Measurements from ENCODE around the gene TACC2. TPM values are rescaled to one million over a fixed set of nuclear protein-coding genes. Genes with fewer than 3 reads are reported as not detected.

The TACC2 gene
- total and polyA plus RNA-seq, 4 donors, result 21.6 to 107 (median 64.9) TPM

GRCh38 chr10:122233857-122234348 lies 244.9 kb downstream of the TACC2 start:
- Histone ChIP-seq H3K4me1 (ENCODE audit: control insufficient read depth, insufficient read depth, low read length) (peaks cover 13% of the 10 kb centered on the region), H3K4me3 (ENCODE audit: low read depth, low read length) (no peak overlapping the region), H3K9me3 (ENCODE audit: control insufficient read depth, insufficient read depth, low read length) (no peaks in the 10 kb centered on the region), H3K27ac (ENCODE audit: low read depth, low read length) (no peak overlapping the region), H3K36me3 (ENCODE audit: control insufficient read depth, insufficient read depth, low read length) (peaks cover 47% of the 10 kb centered on the region), H3K27me3 (ENCODE audit: control insufficient read depth, insufficient read depth, low read length) (no peaks in the 10 kb centered on the region)
- WGBS (ENCODE audit: insufficient coverage), result 50% methylated on average over 8 of the region's 11 CpGs
- no peak for DNase-seq (ENCODE audit: low read depth in 4 of 6, low spot score in 6 of 6)

GRCh38 chr10:122234416-122234815 lies 245.5 kb downstream of the TACC2 start:
- Histone ChIP-seq H3K27ac (ENCODE audit: low read depth, low read length) (no peak overlapping the region), H3K4me3 (ENCODE audit: low read depth, low read length) (no peak overlapping the region), H3K36me3 (ENCODE audit: control insufficient read depth, insufficient read depth, low read length) (peaks cover 43% of the 10 kb centered on the region), H3K9me3 (ENCODE audit: control insufficient read depth, insufficient read depth, low read length) (no peaks in the 10 kb centered on the region), H3K27me3 (ENCODE audit: control insufficient read depth, insufficient read depth, low read length) (no peaks in the 10 kb centered on the region), H3K4me1 (ENCODE audit: control insufficient read depth, insufficient read depth, low read length) (peaks cover 13% of the 10 kb centered on the region)
- DNase-seq (ENCODE audit: low read depth in 4 of 6, low spot score in 6 of 6), result no peak
- WGBS (ENCODE audit: insufficient coverage), result no CpG with 5 or more reads among the region's 2 CpGs

- H3K9me3 ChIP-seq (ENCODE audit: control insufficient read depth, insufficient read depth, low read length), result no peaks in the 10 kb centered on the region
- H3K27me3 ChIP-seq (ENCODE audit: control insufficient read depth, insufficient read depth, low read length), result no peaks in the 10 kb centered on the region
- 48% methylated on average over 2 of the region's 5 CpGs for WGBS (ENCODE audit: insufficient coverage)
- H3K27ac ChIP-seq (ENCODE audit: low read depth, low read length), result no peak overlapping the region
- H3K4me3 ChIP-seq (ENCODE audit: low read depth, low read length), result no peak overlapping the region
- H3K4me1 ChIP-seq (ENCODE audit: control insufficient read depth, insufficient read depth, low read length), result peaks cover 12% of the 10 kb centered on the region
- peaks cover 51% of the 10 kb centered on the region for H3K36me3 ChIP-seq (ENCODE audit: control insufficient read depth, insufficient read depth, low read length)
- DNase-seq (ENCODE audit: low read depth in 4 of 6, low spot score in 6 of 6), result no peak
Measured at GRCh38 chr10:122236690-122237306, 247.8 kb downstream of the TACC2 start.

- Histone ChIP-seq H3K4me1 (ENCODE audit: control insufficient read depth, insufficient read depth, low read length) (peaks cover 10% of the 10 kb centered on the region), H3K9me3 (ENCODE audit: control insufficient read depth, insufficient read depth, low read length) (no peaks in the 10 kb centered on the region), H3K27ac (ENCODE audit: low read depth, low read length) (no peak overlapping the region), H3K27me3 (ENCODE audit: control insufficient read depth, insufficient read depth, low read length) (no peaks in the 10 kb centered on the region), H3K36me3 (ENCODE audit: control insufficient read depth, insufficient read depth, low read length) (peaks cover 55% of the 10 kb centered on the region), H3K4me3 (ENCODE audit: low read depth, low read length) (no peak overlapping the region)
- WGBS (ENCODE audit: insufficient coverage), result 79% methylated on average over 11 of the region's 17 CpGs
- no peak for DNase-seq (ENCODE audit: low read depth in 4 of 6, low spot score in 6 of 6)
Measured at GRCh38 chr10:122237331-122237990, 248.5 kb downstream of the TACC2 start.

- WGBS (ENCODE audit: insufficient coverage), result 72% methylated on average over 4 of the region's 10 CpGs
- H3K27me3 ChIP-seq (ENCODE audit: control insufficient read depth, insufficient read depth, low read length), result no peaks in the 10 kb centered on the region
- no peak overlapping the region for H3K4me3 ChIP-seq (ENCODE audit: low read depth, low read length)
- no peaks in the 10 kb centered on the region for H3K9me3 ChIP-seq (ENCODE audit: control insufficient read depth, insufficient read depth, low read length)
- no peak overlapping the region for H3K27ac ChIP-seq (ENCODE audit: low read depth, low read length)
- peaks cover 59% of the 10 kb centered on the region for H3K36me3 ChIP-seq (ENCODE audit: control insufficient read depth, insufficient read depth, low read length)
- peak in 2 of 6 donors; percentile 36 to 52 for DNase-seq (ENCODE audit: low read depth in 4 of 6, low spot score in 6 of 6)
- H3K4me1 ChIP-seq (ENCODE audit: control insufficient read depth, insufficient read depth, low read length), result peaks cover 7% of the 10 kb centered on the region
Measured at GRCh38 chr10:122239578-122240257, 250.8 kb downstream of the TACC2 start.

- Histone ChIP-seq H3K36me3 (ENCODE audit: control insufficient read depth, insufficient read depth, low read length) (peaks cover 59% of the 10 kb centered on the region), H3K27ac (ENCODE audit: low read depth, low read length) (no peak overlapping the region), H3K4me1 (ENCODE audit: control insufficient read depth, insufficient read depth, low read length) (peaks cover 7% of the 10 kb centered on the region), H3K27me3 (ENCODE audit: control insufficient read depth, insufficient read depth, low read length) (no peaks in the 10 kb centered on the region), H3K4me3 (ENCODE audit: low read depth, low read length) (no peak overlapping the region), H3K9me3 (ENCODE audit: control insufficient read depth, insufficient read depth, low read length) (no peaks in the 10 kb centered on the region)
- WGBS (ENCODE audit: insufficient coverage), result 97% methylated on average over 6 of the region's 6 CpGs
- DNase-seq (ENCODE audit: low read depth in 4 of 6, low spot score in 6 of 6), result no peak
Measured at GRCh38 chr10:122240401-122240800, 251.4 kb downstream of the TACC2 start.

GRCh38 chr10:122241836-122242235 lies 252.9 kb downstream of the TACC2 start:
- Histone ChIP-seq H3K4me1 (ENCODE audit: control insufficient read depth, insufficient read depth, low read length) (peaks cover 7% of the 10 kb centered on the region), H3K36me3 (ENCODE audit: control insufficient read depth, insufficient read depth, low read length) (peaks cover 64% of the 10 kb centered on the region), H3K9me3 (ENCODE audit: control insufficient read depth, insufficient read depth, low read length) (no peaks in the 10 kb centered on the region), H3K27ac (ENCODE audit: low read depth, low read length) (no peak overlapping the region), H3K4me3 (ENCODE audit: low read depth, low read length) (no peak overlapping the region), H3K27me3 (ENCODE audit: control insufficient read depth, insufficient read depth, low read length) (no peaks in the 10 kb centered on the region)
- no peak for DNase-seq (ENCODE audit: low read depth in 4 of 6, low spot score in 6 of 6)
- WGBS (ENCODE audit: insufficient coverage), result 96% methylated on average over 7 of the region's 8 CpGs

GRCh38 chr10:122243550-122243949 lies 254.6 kb downstream of the TACC2 start:
- Histone ChIP-seq H3K36me3 (ENCODE audit: control insufficient read depth, insufficient read depth, low read length) (peaks cover 70% of the 10 kb centered on the region), H3K4me1 (ENCODE audit: control insufficient read depth, insufficient read depth, low read length) (peaks cover 7% of the 10 kb centered on the region), H3K27me3 (ENCODE audit: control insufficient read depth, insufficient read depth, low read length) (no peaks in the 10 kb centered on the region), H3K9me3 (ENCODE audit: control insufficient read depth, insufficient read depth, low read length) (no peaks in the 10 kb centered on the region), H3K4me3 (ENCODE audit: low read depth, low read length) (no peak overlapping the region), H3K27ac (ENCODE audit: low read depth, low read length) (no peak overlapping the region)
- DNase-seq (ENCODE audit: low read depth in 4 of 6, low spot score in 6 of 6), result peak in 1 of 6 donors; percentile 23
- no CpG with 5 or more reads among the region's 2 CpGs for WGBS (ENCODE audit: insufficient coverage)

GRCh38 chr10:122244001-122244975 lies 255.3 kb downstream of the TACC2 start:
- DNase-seq (ENCODE audit: low read depth in 4 of 6, low spot score in 6 of 6), result peak in 2 of 6 donors; percentile 43 to 50
- Histone ChIP-seq H3K27me3 (ENCODE audit: control insufficient read depth, insufficient read depth, low read length) (no peaks in the 10 kb centered on the region), H3K4me1 (ENCODE audit: control insufficient read depth, insufficient read depth, low read length) (peaks cover 7% of the 10 kb centered on the region), H3K4me3 (ENCODE audit: low read depth, low read length) (no peak overlapping the region), H3K27ac (ENCODE audit: low read depth, low read length) (peak overlapping the region; percentile 34), H3K9me3 (ENCODE audit: control insufficient read depth, insufficient read depth, low read length) (no peaks in the 10 kb centered on the region), H3K36me3 (ENCODE audit: control insufficient read depth, insufficient read depth, low read length) (peaks cover 77% of the 10 kb centered on the region)
- WGBS (ENCODE audit: insufficient coverage), result 37% methylated on average over 9 of the region's 11 CpGs
